Colonic mucosa (tissue), 4 donors: ENCODE results near the gene OFD1. TPM values are rescaled to one million over a fixed set of nuclear protein-coding genes. Genes with fewer than 3 reads are reported as not detected.

ENCODE experiments used
- DNase-seq: peaks from one replicate; pipeline ENCODE4 v3.0.0-alpha.2; 2020
- H3K27ac ChIP-seq: fragments of 200-600 bp; one replicate; pipeline ENCODE4 v1.8.0; 2021
- H3K27me3 ChIP-seq: fragments of 200-600 bp; one replicate; pipeline ENCODE4 v1.8.0; 2021
- H3K36me3 ChIP-seq: fragments of 200-600 bp; one replicate; pipeline ENCODE4 v1.8.0; 2021
- H3K4me1 ChIP-seq: fragments of 200-600 bp; one replicate; pipeline ENCODE4 v1.8.0; 2021; ENCODE audit warnings: mild to moderate bottlenecking
- H3K4me3 ChIP-seq: fragments of 200-600 bp; one replicate; pipeline ENCODE4 v1.8.0; 2021
- H3K9ac ChIP-seq, 2 donors: one replicate each; pipeline ENCODE4 v1.7.0; 2013; ENCODE audit warnings: control low read depth in 2 of 2, low read depth in 2 of 2, low read length in 2 of 2
- H3K9me3 ChIP-seq: fragments of 200-600 bp; one replicate; pipeline ENCODE4 v1.8.0; 2021
- CTCF ChIP-seq: fragments of 200-600 bp; IDR thresholded peaks from one replicate; pipeline ENCODE4 v1.8.0; 2022; ENCODE audit warnings: antibody characterized with exemption, mild to moderate bottlenecking
- intact Hi-C: fragments of 100-400 bp; cut with DNase I; formaldehyde crosslinking; loops from one replicate; pipeline ENCODE4 v1.14.1; 2022
- total RNA-seq, 2 donors: library from RNA; stranded (reverse); fragmentation: NEBNext Ultra II Directional in 1 of 2; extraction: Animal tissue kit (Norgen Biotek cat#: 25700) in 1 of 2; gene quantifications; one replicate each; pipeline ENCODE4 v1.2.1, GENCODE V29; 2021
- donor health status: healthy.
- donor health status: DM: no; HTN: no; CAD: no.
- donor health status: DM: no; HTN: no; CAD: no.

The OFD1 gene
- total RNA-seq, 2 donors from 2014 or later: 29.9 to 35.5 TPM

- no peak overlapping the region for H3K27ac ChIP-seq
- DNase-seq: no peak
- H3K4me3 ChIP-seq: no peak overlapping the region
- H3K36me3 ChIP-seq: no peaks in the 10 kb centered on the region
- no peak for TF ChIP-seq CTCF
- H3K9ac ChIP-seq: no peak overlapping the region
- intact Hi-C loops: no loop called here
- no peaks in the 10 kb centered on the region for H3K9me3 ChIP-seq
- no peaks in the 10 kb centered on the region for H3K27me3 ChIP-seq
- H3K4me1 ChIP-seq: no peaks in the 10 kb centered on the region
Measured at GRCh38 chrX:13808293-13808692, 73.7 kb downstream of the OFD1 start.

DNA sequence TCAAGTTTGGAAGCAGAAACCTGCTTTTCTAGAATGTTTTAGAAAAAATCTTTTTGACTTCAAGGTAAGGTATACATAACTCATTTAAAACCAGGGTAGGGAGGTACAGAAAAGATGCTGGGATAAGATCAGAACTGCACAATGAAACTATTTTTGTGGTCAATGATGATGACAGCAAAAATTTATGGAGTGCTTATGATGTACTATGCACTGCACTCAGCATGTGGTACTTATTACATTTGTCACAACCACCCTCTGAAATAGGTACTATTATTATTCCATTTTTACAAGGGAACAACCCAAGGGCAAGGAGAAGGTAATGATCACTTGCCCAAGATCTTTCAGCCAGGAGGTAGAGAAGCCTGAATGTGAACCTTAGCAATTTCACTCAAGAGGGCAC, 74.3 kb downstream of the OFD1 start:
- H3K27me3 ChIP-seq: peaks cover under 1% of the 10 kb centered on the region
- H3K9ac ChIP-seq: no peak overlapping the region
- no peaks in the 10 kb centered on the region for H3K4me1 ChIP-seq
- intact Hi-C loops: no loop called here
- no peaks in the 10 kb centered on the region for H3K9me3 ChIP-seq
- H3K36me3 ChIP-seq: no peaks in the 10 kb centered on the region
- H3K27ac ChIP-seq: no peak overlapping the region
- no peak for TF ChIP-seq CTCF
- H3K4me3 ChIP-seq: no peak overlapping the region
- no peak for DNase-seq

GRCh38 chrX:13815664-13816063, 81.1 kb downstream of the OFD1 start:
- Histone ChIP-seq H3K4me1 (no peaks in the 10 kb centered on the region), H3K36me3 (no peaks in the 10 kb centered on the region), H3K27me3 (peaks cover 4% of the 10 kb centered on the region), H3K4me3 (no peak overlapping the region), H3K9ac (no peak overlapping the region), H3K9me3 (no peaks in the 10 kb centered on the region), H3K27ac (no peak overlapping the region)
- DNase-seq: no peak
- intact Hi-C loops: no loop called here
- TF ChIP-seq CTCF: no peak

DNA sequence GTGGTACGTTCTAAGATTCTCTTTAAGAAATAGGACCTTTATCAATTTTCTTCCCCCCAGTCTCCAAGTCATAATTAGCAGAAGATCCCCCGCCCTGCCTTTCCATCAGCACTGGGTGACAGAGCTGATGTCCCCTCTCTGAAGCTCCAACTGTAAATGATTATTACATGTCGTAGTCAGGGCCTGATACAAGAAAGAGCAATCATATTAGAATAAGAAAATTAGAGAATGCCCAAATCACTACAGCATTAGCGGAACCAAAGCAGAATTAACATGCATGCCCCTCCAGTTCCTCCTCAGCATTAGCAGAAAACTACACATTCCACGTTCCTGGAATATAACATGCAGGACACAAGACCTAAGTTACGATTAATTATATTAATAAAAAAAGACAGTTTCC, 81.6 kb downstream of the OFD1 start:
- intact Hi-C loops: no loop called here
- no peak overlapping the region for H3K9ac ChIP-seq
- peaks cover 4% of the 10 kb centered on the region for H3K27me3 ChIP-seq
- no peak overlapping the region for H3K4me3 ChIP-seq
- no peak overlapping the region for H3K27ac ChIP-seq
- TF ChIP-seq CTCF: no peak
- H3K36me3 ChIP-seq: no peaks in the 10 kb centered on the region
- H3K9me3 ChIP-seq: no peaks in the 10 kb centered on the region
- H3K4me1 ChIP-seq: no peaks in the 10 kb centered on the region
- DNase-seq: no peak

- TF ChIP-seq CTCF: no peak
- H3K36me3 ChIP-seq: no peaks in the 10 kb centered on the region
- H3K9ac ChIP-seq: no peak within 1 kb of the TSS
- H3K4me3 ChIP-seq: no peak within 1 kb of the TSS
- H3K9me3 ChIP-seq: no peaks in the 10 kb centered on the region
- H3K27ac ChIP-seq: no peak within 1 kb of the TSS
- intact Hi-C loops: no loop called here
- DNase-seq: no peak
- peaks cover 4% of the 10 kb centered on the region for H3K27me3 ChIP-seq
- H3K4me1 ChIP-seq: no peaks in the 10 kb centered on the region
Measured at GRCh38 chrX:13816643-13817627, 82.4 kb downstream of the OFD1 start, which contains the start of gene GPM6B. GPM6B (minus strand) TSS chrX:13817093; CDS start chrX:13816904, 189 bp downstream.

Other genes starting within 250 kb of the OFD1 start
- gene EGFL6, start 165.1 kb upstream of the OFD1 start, total RNA-seq: under 1 TPM; 0.10 to 0.27 TPM
- 1 to 10 TPM; 2.9 to 3.5 TPM for gene TCEANC, start 81.6 kb upstream of the OFD1 start, total RNA-seq
- gene RAB9A, start 45.6 kb upstream of the OFD1 start, total RNA-seq: 10 to 100 TPM; 23.0 to 67.1 TPM
- 10 to 100 TPM; 20.4 to 20.9 TPM for gene TRAPPC2, start 128 bp upstream of the OFD1 start, total RNA-seq
- 1 to 10 TPM; 2.7 to 8.6 TPM for gene GPM6B, start 82.3 kb downstream of the OFD1 start, total RNA-seq